HG03457 (cell line): ENCODE results near the gene ZCCHC7.
"Not testable (repeated sequence)": the region's sequence is repeated elsewhere in the genome, so short reads cannot be mapped to it uniquely, and the experiment has no call there.

Experiments
- ATAC-seq: cut with Tn5 transposase; IDR thresholded peaks from one replicate; pipeline ENCODE4 v1.9.1; 2021; ENCODE audit warnings: moderate number of reproducible peaks; ENCODE audit not compliant: unreplicated experiment

ZCCHC7 gene

GRCh38 chr9:37203456-37203855 is 83.1 kb downstream of the ZCCHC7 start:
- ATAC-seq: not testable (repeated sequence)

GRCh38 chr9:37206121-37206620 is 85.8 kb downstream of the ZCCHC7 start:
- no peak for ATAC-seq

- no peak for ATAC-seq
Observed at GRCh38 chr9:37209431-37210386, 89.3 kb downstream of the ZCCHC7 start.

GRCh38 chr9:37210737-37211523 is 90.6 kb downstream of the ZCCHC7 start:
- no peak for ATAC-seq

GRCh38 chr9:37212435-37212834 is 92.1 kb downstream of the ZCCHC7 start:
- no peak for ATAC-seq

GRCh38 chr9:37215381-37215780 is 95.0 kb downstream of the ZCCHC7 start:
- ATAC-seq: no peak

- no peak for ATAC-seq
Observed at GRCh38 chr9:37215830-37216229, 95.5 kb downstream of the ZCCHC7 start.

GRCh38 chr9:37217161-37217560 is 96.8 kb downstream of the ZCCHC7 start:
- ATAC-seq: no peak

- ATAC-seq: no peak
Observed at GRCh38 chr9:37218800-37219425, 98.5 kb downstream of the ZCCHC7 start.

GRCh38 chr9:37220971-37221370 is 100.6 kb downstream of the ZCCHC7 start:
- ATAC-seq: no peak

- no peak for ATAC-seq
Observed at GRCh38 chr9:37221489-37222106, 101.2 kb downstream of the ZCCHC7 start.

GRCh38 chr9:37229455-37229854 is 109.1 kb downstream of the ZCCHC7 start:
- ATAC-seq: no peak

GRCh38 chr9:37229882-37230482 is 109.6 kb downstream of the ZCCHC7 start:
- ATAC-seq: no peak

- ATAC-seq: no peak
Observed at GRCh38 chr9:37236822-37237221, 116.4 kb downstream of the ZCCHC7 start.

- ATAC-seq: no peak
Observed at GRCh38 chr9:37238122-37238521, 117.7 kb downstream of the ZCCHC7 start.

GRCh38 chr9:37239224-37239859 is 119.0 kb downstream of the ZCCHC7 start:
- no peak for ATAC-seq

- ATAC-seq: no peak
Observed at GRCh38 chr9:37239921-37240320, 119.5 kb downstream of the ZCCHC7 start.

GRCh38 chr9:37241340-37241739 is 121.0 kb downstream of the ZCCHC7 start:
- no peak for ATAC-seq

GRCh38 chr9:37242089-37242488 is 121.7 kb downstream of the ZCCHC7 start:
- no peak for ATAC-seq
